GM19193 (cell line): Measurements from ENCODE around the gene PAK1IP1.

Source experiments
- POLR2A ChIP-seq: IDR thresholded peaks from 4 replicates; pipeline ENCODE4 v1.6.1; 2011; ENCODE audit not compliant: insufficient read depth, insufficient read length; ENCODE audit errors: extremely low read depth

PAK1IP1 gene

GRCh38 chr6:10725044-10725443 lies 30.3 kb downstream of the PAK1IP1 start:
- TF ChIP-seq POLR2A, result no peak

GRCh38 chr6:10725716-10726115 lies 30.9 kb downstream of the PAK1IP1 start:
- no peak for TF ChIP-seq POLR2A

DNA sequence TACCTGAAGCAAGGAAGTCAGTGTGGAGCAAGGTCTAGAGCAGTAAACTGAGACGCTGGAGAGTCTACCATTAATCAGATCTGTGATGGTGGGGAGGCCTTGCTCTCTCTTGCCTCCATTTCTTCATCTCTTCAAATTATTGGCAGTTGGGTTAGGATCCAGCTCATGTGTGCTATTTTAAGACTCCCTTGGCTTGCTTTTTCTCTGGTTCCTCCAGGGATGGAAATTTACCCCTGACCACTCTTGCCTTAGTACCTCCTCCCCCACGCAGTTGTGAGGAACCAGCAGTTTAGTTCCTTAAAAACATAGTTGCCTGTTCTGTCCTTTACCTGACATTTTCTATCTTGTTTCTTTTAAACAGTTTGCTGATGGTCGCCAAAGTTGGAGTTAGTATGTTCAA lies 35.5 kb downstream of the PAK1IP1 start:
- TF ChIP-seq POLR2A, result no peak

- TF ChIP-seq POLR2A, result no peak
Observed at GRCh38 chr6:10733151-10733715, 38.5 kb downstream of the PAK1IP1 start.

DNA sequence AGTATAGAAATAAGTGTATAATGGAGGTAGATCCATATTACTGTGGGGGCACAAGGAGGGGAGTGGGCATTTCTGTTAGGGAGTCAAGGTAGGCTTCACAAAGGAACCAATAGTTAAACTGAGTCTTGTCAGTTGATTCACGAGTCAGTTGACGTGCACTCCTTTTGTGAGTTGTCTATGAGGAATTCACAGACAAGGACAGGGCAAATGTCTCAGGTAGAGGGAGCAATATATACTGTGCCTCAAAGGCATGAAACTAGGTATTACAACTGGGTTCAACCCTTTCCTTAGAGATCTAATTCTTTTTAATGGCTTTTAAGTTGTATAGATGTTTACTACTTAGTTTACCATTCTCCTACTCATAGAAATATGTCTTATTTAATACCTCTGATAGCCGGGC lies 39.1 kb downstream of the PAK1IP1 start:
- no peak for TF ChIP-seq POLR2A

GRCh38 chr6:10736731-10737130 lies 42.0 kb downstream of the PAK1IP1 start:
- TF ChIP-seq POLR2A, result no peak

- TF ChIP-seq POLR2A, result no peak
Observed at GRCh38 chr6:10740061-10740460, 45.3 kb downstream of the PAK1IP1 start.

DNA sequence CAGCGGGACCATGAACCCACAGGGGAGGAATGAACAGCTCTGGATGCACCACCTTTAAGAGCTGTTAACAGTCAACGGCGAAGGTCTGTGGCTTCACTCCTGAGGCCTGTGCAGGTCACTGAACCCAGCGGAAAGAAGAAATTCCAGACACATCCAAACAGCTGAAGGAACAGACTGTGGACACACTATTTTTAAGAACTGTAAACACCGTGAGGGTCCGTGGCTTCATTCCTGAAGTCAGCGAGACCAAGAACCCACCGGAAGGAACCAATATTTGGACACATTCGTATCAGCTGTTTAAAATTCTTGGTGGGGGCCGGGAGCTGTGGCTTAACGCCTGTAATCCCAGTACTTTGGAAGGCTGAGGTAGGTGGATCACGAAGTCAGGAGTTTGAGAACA lies 47.5 kb downstream of the PAK1IP1 start:
- no peak for TF ChIP-seq POLR2A

GRCh38 chr6:10743515-10743914 lies 48.7 kb downstream of the PAK1IP1 start:
- TF ChIP-seq POLR2A, result no peak

DNA sequence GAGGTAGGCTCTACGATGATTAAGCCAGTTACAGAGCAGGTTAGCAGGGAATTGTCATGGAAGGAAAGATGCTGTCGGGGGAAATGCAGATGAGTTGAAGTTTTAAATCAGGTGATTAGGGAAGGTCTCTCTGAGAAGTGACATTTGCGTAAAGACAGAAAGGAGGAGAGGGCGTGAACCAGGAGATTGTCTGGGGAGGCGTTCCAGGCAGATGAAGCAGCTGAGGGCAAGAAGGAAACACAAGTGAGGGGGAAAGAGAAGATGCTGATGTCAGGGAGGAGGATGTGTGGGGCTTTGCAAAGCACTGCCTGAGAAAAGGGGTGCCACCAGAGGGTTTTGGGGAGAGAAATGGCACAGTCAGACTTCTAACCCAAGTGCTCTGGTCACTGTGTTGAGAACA lies 50.3 kb downstream of the PAK1IP1 start:
- no peak for TF ChIP-seq POLR2A

DNA sequence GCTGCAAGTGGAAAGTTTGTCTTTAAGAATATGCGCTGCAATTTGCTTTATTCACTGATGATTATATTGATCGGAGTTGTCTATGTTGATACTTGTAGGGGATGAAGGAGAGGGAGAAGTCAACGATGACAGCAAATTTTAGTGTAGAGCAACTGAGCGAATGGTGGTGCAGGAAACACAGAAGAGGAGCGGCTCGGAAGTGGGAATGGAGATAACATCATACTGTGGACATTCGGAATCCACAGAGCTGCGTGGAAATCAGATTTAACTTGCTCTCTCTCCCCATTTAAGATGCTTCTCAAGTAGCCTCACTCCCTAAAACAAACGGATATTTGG lies 52.1 kb downstream of the PAK1IP1 start:
- no peak for TF ChIP-seq POLR2A

DNA sequence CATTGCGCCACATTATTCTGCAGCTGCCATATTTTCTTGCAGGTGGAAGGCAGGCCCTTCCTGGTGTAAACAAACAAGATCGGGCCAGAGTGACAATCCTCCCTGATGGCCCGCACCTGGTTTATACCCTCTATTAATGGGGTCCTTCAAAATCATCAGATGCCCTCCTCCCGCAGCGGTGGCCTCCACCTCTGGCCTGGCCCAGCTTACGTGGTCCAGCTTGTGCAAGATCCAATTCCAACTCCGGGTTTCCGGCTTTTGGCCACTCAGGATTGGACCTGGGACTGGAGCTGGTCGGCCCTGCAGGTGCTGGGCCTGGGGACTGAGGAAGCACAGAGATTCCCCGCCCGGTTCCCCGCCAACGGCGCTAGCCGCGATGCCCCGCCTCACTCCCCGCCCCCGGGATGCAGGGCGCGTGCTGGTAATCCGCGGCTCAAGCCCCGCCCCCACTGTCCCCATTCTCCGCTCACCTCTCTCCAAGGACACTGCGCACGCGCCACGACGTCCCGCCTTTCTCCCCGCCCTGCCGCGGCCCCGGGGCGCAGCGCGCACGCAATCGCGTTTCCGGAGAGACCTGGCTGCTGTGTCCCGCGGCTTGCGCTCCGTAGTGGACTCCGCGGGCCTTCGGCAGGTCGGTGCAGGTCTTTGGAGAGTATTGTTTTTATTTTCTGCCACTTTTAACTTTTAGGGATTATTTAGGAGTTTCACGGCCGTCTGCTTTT lies 52.6 kb downstream of the PAK1IP1 start, which contains the start of gene TMEM14B:
TSS of gene TMEM14B (plus strand) at position 555 of the 722 bp plus-strand sequence. CDS start 1,441 bp downstream, outside the sequence.
- peak; percentile 94 for TF ChIP-seq POLR2A

GRCh38 chr6:10749734-10750133 lies 55.0 kb downstream of the PAK1IP1 start:
- TF ChIP-seq POLR2A, result no peak

- TF ChIP-seq POLR2A, result no peak
Observed at GRCh38 chr6:10756085-10756484, 61.3 kb downstream of the PAK1IP1 start.
